Effector memory CD4-positive, alpha-beta T cell (primary cell): ENCODE data around the gene CALCR.
"Not testable (repeated sequence)": the region's sequence is repeated elsewhere in the genome, so short reads cannot be mapped to it uniquely, and the experiment has no call there.

Experiments
- DNase-seq, 3 donors: peaks; one replicate each; pipeline ENCODE4 v3.0.0-alpha.2; 2020
- H3K27ac ChIP-seq: 2 replicates; pipeline ENCODE4 v1.7.0; 2013; ENCODE audit warnings: mild to moderate bottlenecking, low read length, moderate library complexity; ENCODE audit not compliant: insufficient read depth, poor library complexity, severe bottlenecking
- H3K27me3 ChIP-seq: replicated peaks from 2 replicates; pipeline ENCODE4 v1.7.0; 2013; ENCODE audit warnings: mild to moderate bottlenecking, low read length; ENCODE audit not compliant: insufficient read depth, control insufficient read depth, poor library complexity, severe bottlenecking
- H3K36me3 ChIP-seq: 2 replicates; pipeline ENCODE4 v1.7.0; 2013; ENCODE audit warnings: mild to moderate bottlenecking, low read length, moderate library complexity; ENCODE audit not compliant: control insufficient read depth, insufficient read depth
- H3K4me1 ChIP-seq: 2 replicates; pipeline ENCODE4 v1.7.0; 2013; ENCODE audit warnings: low read length, mild to moderate bottlenecking; ENCODE audit not compliant: control insufficient read depth, insufficient read depth, poor library complexity, severe bottlenecking
- H3K4me3 ChIP-seq: 2 replicates; pipeline ENCODE4 v1.7.0; 2013; ENCODE audit warnings: low read length, low read depth, mild to moderate bottlenecking; ENCODE audit not compliant: insufficient read depth, poor library complexity, severe bottlenecking
- H3K9me3 ChIP-seq: 2 replicates; pipeline ENCODE4 v1.7.0; 2013; ENCODE audit warnings: mild to moderate bottlenecking, low read length, moderate library complexity; ENCODE audit not compliant: control insufficient read depth
- total RNA-seq, 3 donors: gene quantifications; one replicate each; lab custom pipeline; 2026; lab: John Stamatoyannopoulos, UW

CALCR gene
- 0 to 0.17 (median 0) reads per million in 3 donors for total RNA-seq

GRCh38 chr7:93574646-93575554, at the start of gene CALCR:
Gene CALCR (minus strand): TSS chr7:93574724. CDS start chr7:93486981, 87,743 bp downstream.
- H3K27ac ChIP-seq: no peak within 1 kb of the TSS
- no peaks in the 10 kb centered on the region for H3K4me1 ChIP-seq
- no peak within 1 kb of the TSS for H3K4me3 ChIP-seq
- no peaks in the 10 kb centered on the region for H3K36me3 ChIP-seq
- H3K27me3 ChIP-seq: peaks cover 2% of the 10 kb centered on the region
- no peak for DNase-seq
- no peaks in the 10 kb centered on the region for H3K9me3 ChIP-seq

GRCh38 chr7:93623816-93624215, 49.3 kb upstream of the CALCR start:
- DNase-seq: no peak
- no peaks in the 10 kb centered on the region for H3K27me3 ChIP-seq
- no peaks in the 10 kb centered on the region for H3K36me3 ChIP-seq
- no peaks in the 10 kb centered on the region for H3K4me1 ChIP-seq
- no peak overlapping the region for H3K27ac ChIP-seq
- H3K4me3 ChIP-seq: no peak overlapping the region
- H3K9me3 ChIP-seq: no peaks in the 10 kb centered on the region

GRCh38 chr7:93622036-93623033, 47.8 kb upstream of the CALCR start:
- Histone ChIP-seq H3K27me3 (no peaks in the 10 kb centered on the region), H3K4me1 (no peaks in the 10 kb centered on the region), H3K9me3 (no peaks in the 10 kb centered on the region), H3K27ac (no peak overlapping the region), H3K36me3 (no peaks in the 10 kb centered on the region), H3K4me3 (no peak overlapping the region)
- DNase-seq: no peak

GRCh38 chr7:93620864-93621263, 46.3 kb upstream of the CALCR start:
- Histone ChIP-seq H3K27ac (no peak overlapping the region), H3K9me3 (no peaks in the 10 kb centered on the region), H3K36me3 (no peaks in the 10 kb centered on the region), H3K4me1 (no peaks in the 10 kb centered on the region), H3K27me3 (no peaks in the 10 kb centered on the region), H3K4me3 (no peak overlapping the region)
- no peak for DNase-seq

- H3K27me3 ChIP-seq: no peaks in the 10 kb centered on the region
- H3K36me3 ChIP-seq: no peaks in the 10 kb centered on the region
- no peaks in the 10 kb centered on the region for H3K9me3 ChIP-seq
- H3K4me1 ChIP-seq: no peaks in the 10 kb centered on the region
- H3K27ac ChIP-seq: no peak overlapping the region
- no peak for DNase-seq
- H3K4me3 ChIP-seq: no peak overlapping the region
These were observed 45.5 kb upstream of the CALCR start for GRCh38 chr7:93620057-93620456.

- no peaks in the 10 kb centered on the region for H3K36me3 ChIP-seq
- H3K27ac ChIP-seq: no peak overlapping the region
- H3K4me3 ChIP-seq: no peak overlapping the region
- H3K27me3 ChIP-seq: no peaks in the 10 kb centered on the region
- H3K9me3 ChIP-seq: no peaks in the 10 kb centered on the region
- no peak for DNase-seq
- no peaks in the 10 kb centered on the region for H3K4me1 ChIP-seq
These were observed 26.8 kb upstream of the CALCR start for GRCh38 chr7:93601363-93601762.

- Histone ChIP-seq H3K27me3 (no peaks in the 10 kb centered on the region), H3K9me3 (no peaks in the 10 kb centered on the region), H3K36me3 (no peaks in the 10 kb centered on the region), H3K4me1 (no peaks in the 10 kb centered on the region), H3K27ac (no peak overlapping the region), H3K4me3 (no peak overlapping the region)
- no peak for DNase-seq
These were observed 19.7 kb upstream of the CALCR start for GRCh38 chr7:93594250-93594649.

GRCh38 chr7:93592588-93593266, 18.2 kb upstream of the CALCR start:
- no peak for DNase-seq
- Histone ChIP-seq H3K9me3 (no peaks in the 10 kb centered on the region), H3K4me1 (no peaks in the 10 kb centered on the region), H3K27ac (no peak overlapping the region), H3K36me3 (no peaks in the 10 kb centered on the region), H3K4me3 (no peak overlapping the region), H3K27me3 (no peaks in the 10 kb centered on the region)

GRCh38 chr7:93591224-93592050, 16.9 kb upstream of the CALCR start:
- not testable (repeated sequence) for H3K4me1 ChIP-seq, H3K4me3 ChIP-seq, H3K27ac ChIP-seq, H3K36me3 ChIP-seq, DNase-seq, H3K9me3 ChIP-seq, H3K27me3 ChIP-seq
